T-cell (primary cell): ENCODE results near the gene TAF6L. TPM values are rescaled to one million over a fixed set of nuclear protein-coding genes. Genes with fewer than 3 reads are reported as not detected.
"Not testable (repeated sequence)": the region's sequence is repeated elsewhere in the genome, so short reads cannot be mapped to it uniquely, and the experiment has no call there.

Experiments
- ATAC-seq, 4 experiments: fragments of 200-7000 bp in 3 of 4; fragments of 150-1000 bp in 1 of 4; cut with Tn5 transposase; replicated peaks in 1 of 4; 1 replicate in 3 of 4; 2 replicates in 1 of 4; pipeline ENCODE4 v1.10.0; 2021; ENCODE audit warnings: moderate library complexity in 3 of 4, mild to moderate bottlenecking in 2 of 4, moderate number of reproducible peaks in 1 of 4
- CTCF ChIA-PET, 2 donors: fragments of 300-600 bp; sonication (Branson Sonifier 250); formaldehyde crosslinking; loops; one replicate each; lab custom pipeline; 2022; ENCODE audit warnings: antibody characterized with exemption in 2 of 2; lab: Charles Lee
- POLR2A ChIA-PET, 2 donors: fragments of 300-600 bp; sonication (Branson Sonifier 250); formaldehyde crosslinking; loops; one replicate each; lab custom pipeline; 2022; ENCODE audit warnings: antibody characterized with exemption in 2 of 2; lab: Charles Lee
- DNase-seq, 35 experiments: peaks; one replicate each; pipeline versions ENCODE4 v3.0.0 to v3.0.0-alpha.2; 2013 to 2023
- H3K27ac ChIP-seq: one replicate; pipeline ENCODE4 v1.5.1; 2013; ENCODE audit warnings: low read length
- H3K27me3 ChIP-seq, 2 experiments: replicated peaks in 1 of 2; 1 replicate in 1 of 2; 2 replicates in 1 of 2; pipeline versions ENCODE4 v1.6.1 to v1.7.0; 2013; ENCODE audit warnings: low read length in 1 of 2, mixed read lengths in 1 of 2; ENCODE audit not compliant: control insufficient read depth in 2 of 2, insufficient read depth in 2 of 2; ENCODE audit errors: extremely low read depth in 1 of 2
- H3K36me3 ChIP-seq, 2 donors: 1 replicate in 1 of 2; 2 replicates in 1 of 2; pipeline versions ENCODE4 v1.6.1 to v1.7.0; 2013; ENCODE audit warnings: low read length in 1 of 2; ENCODE audit not compliant: control insufficient read depth in 2 of 2, insufficient read depth in 1 of 2; ENCODE audit errors: extremely low read depth in 1 of 2
- H3K4me1 ChIP-seq, 2 experiments: 1 replicate in 1 of 2; 2 replicates in 1 of 2; pipeline versions ENCODE4 v1.6.1 to v1.7.0; 2013; ENCODE audit warnings: low read length in 2 of 2, mixed read lengths in 1 of 2; ENCODE audit not compliant: insufficient read depth in 2 of 2, control insufficient read depth in 1 of 2; ENCODE audit errors: extremely low read depth in 1 of 2
- H3K4me3 ChIP-seq, 2 donors: 1 replicate in 1 of 2; 2 replicates in 1 of 2; pipeline versions ENCODE4 v1.5.1 to v1.7.0; 2013; ENCODE audit warnings: mild to moderate bottlenecking in 2 of 2, low read length in 1 of 2, moderate library complexity in 1 of 2; ENCODE audit not compliant: control insufficient read depth in 1 of 2; ENCODE audit errors: extremely low read depth in 1 of 2
- H3K9me3 ChIP-seq: 2 replicates; pipeline ENCODE4 v1.7.0; 2013
- H3K27ac Mint-ChIP-seq, 2 donors: one replicate each; pipeline ENCODE4 v1.8.0; 2020 to 2021; ENCODE audit warnings: mild to moderate bottlenecking in 2 of 2, mixed read lengths in 2 of 2
- H3K27me3 Mint-ChIP-seq, 2 donors: one replicate each; pipeline ENCODE4 v1.8.0; 2021 to 2022; ENCODE audit warnings: mixed read lengths in 2 of 2
- H3K36me3 Mint-ChIP-seq: one replicate; pipeline ENCODE4 v1.8.0; 2021; ENCODE audit warnings: mixed read lengths
- H3K4me1 Mint-ChIP-seq, 3 donors: one replicate each; pipeline ENCODE4 v1.8.0; 2020 to 2022; ENCODE audit warnings: mixed read lengths in 3 of 3, mild to moderate bottlenecking in 1 of 3
- H3K4me3 Mint-ChIP-seq, 3 donors: one replicate each; pipeline ENCODE4 v1.8.0; 2020 to 2022; ENCODE audit warnings: mild to moderate bottlenecking in 3 of 3, mixed read lengths in 3 of 3, moderate library complexity in 3 of 3
- H3K9me3 Mint-ChIP-seq, 3 donors: one replicate each; pipeline ENCODE4 v1.8.0; 2020 to 2022; ENCODE audit warnings: mixed read lengths in 3 of 3
- WGBS: methylation state at CpG from one replicate; pipeline ENCODE4 v1.1.5; 2013; ENCODE audit warnings: missing lambda C conversion rate; ENCODE audit not compliant: insufficient coverage; 5-methylcytosine and 5-hydroxymethylcytosine counted together
- total RNA-seq, 35 experiments: library from RNA in 6 of 35; stranded (reverse) in 6 of 35; fragments of 120-200 nt in 1 of 35; gene quantifications; one replicate each; pipeline versions ENCODE4 v1.2.1 to v1.2.4 and lab custom pipeline; 2013 to 2026

The TAF6L gene
- total RNA-seq, 5 donors from 2014 or later (not counting 1 experiment from before 2014, with no cell fraction given) = 15.1 to 29.5 (median 29.0) TPM

DNA sequence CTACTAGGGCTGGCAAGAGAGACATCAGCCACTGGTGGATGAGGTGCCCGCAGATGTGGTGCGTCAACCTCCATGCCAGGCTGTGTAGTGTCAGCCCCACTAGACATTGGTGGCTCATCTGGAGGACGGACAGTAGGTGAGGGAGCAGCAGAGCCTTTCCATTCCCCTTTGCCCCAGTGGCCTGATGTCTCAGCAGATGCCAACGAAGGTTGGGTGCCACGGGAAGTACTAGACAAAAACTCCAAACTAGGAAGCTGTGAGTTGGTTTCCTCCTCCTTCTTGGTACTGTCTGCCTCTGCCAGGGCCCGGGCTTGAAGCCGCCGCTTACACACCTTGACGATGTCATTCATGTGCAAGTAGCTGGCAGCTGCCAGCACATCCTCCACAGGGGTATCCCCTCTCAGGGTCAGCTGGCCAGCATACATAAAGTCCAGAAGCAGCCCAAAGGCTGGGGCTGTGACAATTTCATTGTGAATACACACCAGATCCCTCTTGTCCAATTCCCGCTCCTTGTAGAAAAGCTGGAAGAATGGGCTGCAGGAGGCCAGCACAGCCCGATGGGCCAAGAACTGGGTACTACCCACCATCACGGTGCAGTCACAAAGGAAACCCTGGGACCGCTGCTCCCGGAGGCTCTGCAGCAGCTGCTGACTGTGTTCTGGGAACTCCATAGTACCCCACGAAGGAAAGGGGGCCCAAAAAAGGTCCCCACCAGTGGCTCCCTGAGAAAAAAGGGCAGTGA lies 18.0 kb upstream of the TAF6L start:
- POLR2A ChIA-PET = interaction anchor here (0.5 to 2.0 kb wide), 19 partner anchors 9 to 179 kb away, joined by 3 to 20 read pairs (median 6); partner anchors contain the start of genes C11orf98 (in 1 of the 2), CSKMT (in 1 of the 2), EEF1G (in 1 of the 2) and HNRNPUL2 (in 1 of the 2)
- CTCF ChIA-PET = interaction anchor here (0.5 to 2.1 kb wide), 25 partner anchors 9 to 359 kb away, joined by 3 to 32 read pairs (median 4); partner anchors contain the start of genes C11orf98 (in 1 of the 2), CSKMT (in 1 of the 2), HNRNPUL2 (in 1 of the 2) and SLC3A2 (in 1 of the 2)
- H3K27ac ChIP-seq = peak overlapping the region; percentile 62

GRCh38 chr11:62753736-62754603 lies 17.2 kb upstream of the TAF6L start, which contains the start of gene ZBTB3:
Gene ZBTB3, minus strand, starts transcription at chr11:62754160. Its CDS starts 496 bp downstream, at chr11:62753664.
- ATAC-seq = peak; percentile 94 to 95 (median 95)
- CTCF ChIA-PET = interaction anchor here (0.5 to 2.1 kb wide), 32 partner anchors 9 to 364 kb away, joined by 3 to 32 read pairs (median 4); partner anchors contain the start of genes TMEM179B (in 2 of the 2), C11orf98 (in 1 of the 2), CSKMT (in 1 of the 2) and HNRNPUL2 (in 1 of the 2)

More for the DNA sequence above, 18.0 kb upstream of the TAF6L start:
- H3K9me3 ChIP-seq = no peaks in the 10 kb centered on the region
- 65% methylated on average over 7 of the region's 15 CpGs for WGBS
- H3K4me3 ChIP-seq = peak overlapping the region; percentile 81 to 88
- H3K9me3 Mint-ChIP-seq = no peaks in the 10 kb centered on the region
- peaks cover 12% of the 10 kb centered on the region for H3K36me3 Mint-ChIP-seq
- H3K27ac Mint-ChIP-seq = peak overlapping the region; percentile 96 to 99
- peaks cover 9 to 31% of the 10 kb centered on the region in 2 donors for H3K36me3 ChIP-seq
- peak overlapping the region; percentile 83 to 97 (median 91) for H3K4me3 Mint-ChIP-seq
- peaks cover 4 to 37% of the 10 kb centered on the region in 2 experiments for H3K4me1 ChIP-seq
- DNase-seq (peak in 1 of 35 experiments; percentile 6), ATAC-seq (no peak)
- H3K4me1 Mint-ChIP-seq = peaks cover 19 to 33% (median 31%) of the 10 kb centered on the region in 3 donors
- H3K27me3 Mint-ChIP-seq = no peaks in the 10 kb centered on the region
- no peaks in the 10 kb centered on the region for H3K27me3 ChIP-seq

GRCh38 chr11:62755086-62755615 lies 16.0 kb upstream of the TAF6L start:
- Histone ChIP-seq H3K27me3 (no peaks in the 10 kb centered on the region), H3K9me3 (no peaks in the 10 kb centered on the region), H3K4me1 (peaks cover 4 to 34% of the 10 kb centered on the region in 2 experiments), H3K4me3 (no peak overlapping the region), H3K27ac (no peak overlapping the region), H3K36me3 (peaks cover 9 to 21% of the 10 kb centered on the region in 2 donors)
- H3K9me3 Mint-ChIP-seq = no peaks in the 10 kb centered on the region
- peaks cover 4% of the 10 kb centered on the region for H3K36me3 Mint-ChIP-seq
- 95% methylated on average over 7 of the region's 10 CpGs for WGBS
- peak overlapping the region in 1 of 2 donors; percentile 52 for H3K27ac Mint-ChIP-seq
- ChIA-PET CTCF (interaction anchor here (0.8 to 2.1 kb wide), 2 partner anchors 40 to 100 kb away, joined by 3 to 9 read pairs; no protein-coding TSS in a partner anchor), POLR2A (interaction anchor here (0.6 to 2.0 kb wide), 3 partner anchors 9 to 133 kb away, joined by 3 to 20 read pairs (median 4); no protein-coding TSS in a partner anchor)
- H3K4me3 Mint-ChIP-seq = peak overlapping the region; percentile 65 to 97 (median 83)
- H3K27me3 Mint-ChIP-seq = no peaks in the 10 kb centered on the region
- H3K4me1 Mint-ChIP-seq = peaks cover 11 to 24% (median 22%) of the 10 kb centered on the region in 3 donors
- no peak for ATAC-seq
- DNase-seq = no peak

More at GRCh38 chr11:62753736-62754603, 17.2 kb upstream of the TAF6L start, which contains the start of gene ZBTB3:
- H3K27me3 Mint-ChIP-seq = no peaks in the 10 kb centered on the region
- POLR2A ChIA-PET = interaction anchor here (0.5 to 2.0 kb wide), 24 partner anchors 8 to 180 kb away, joined by 3 to 20 read pairs (median 5); partner anchors contain the start of genes C11orf98 (in 1 of the 2), CSKMT (in 1 of the 2), EEF1G (in 1 of the 2) and HNRNPUL2 (in 1 of the 2)
- H3K36me3 Mint-ChIP-seq = peaks cover 9% of the 10 kb centered on the region
- H3K4me3 Mint-ChIP-seq = peak within 1 kb of the TSS; percentile 83 to 97 (median 91)
- Histone ChIP-seq H3K27me3 (no peaks in the 10 kb centered on the region), H3K9me3 (no peaks in the 10 kb centered on the region), H3K36me3 (peaks cover 9 to 29% of the 10 kb centered on the region in 2 donors), H3K4me3 (peak within 1 kb of the TSS; percentile 81 to 88), H3K4me1 (peaks cover 4 to 37% of the 10 kb centered on the region in 2 experiments), H3K27ac (peak within 1 kb of the TSS; percentile 76)
- WGBS = under 1% methylated on average over 41 of the region's 47 CpGs
- DNase-seq = peak; percentile 92 to 99 (median 96)
- H3K9me3 Mint-ChIP-seq = no peaks in the 10 kb centered on the region
- peaks cover 15 to 30% (median 28%) of the 10 kb centered on the region in 3 donors for H3K4me1 Mint-ChIP-seq
- peak within 1 kb of the TSS; percentile 96 to 99 for H3K27ac Mint-ChIP-seq

GRCh38 chr11:62757846-62758788 lies 13.1 kb upstream of the TAF6L start:
- DNase-seq (no peak), ATAC-seq (no peak)
- POLR2A ChIA-PET = interaction anchor here in 1 of 2 donors (0.7 kb wide), 2 partner anchors 7 to 9 kb away, joined by 4 to 5 read pairs; no protein-coding TSS in a partner anchor
- Histone ChIP-seq H3K4me1 (peaks cover 11 to 32% of the 10 kb centered on the region in 2 experiments), H3K27ac (no peak overlapping the region), H3K4me3 (no peak overlapping the region), H3K36me3 (peaks cover 0 to 3% of the 10 kb centered on the region in 2 donors), H3K9me3 (no peaks in the 10 kb centered on the region), H3K27me3 (no peaks in the 10 kb centered on the region)
- CTCF ChIA-PET = no interaction called here
- no peaks in the 10 kb centered on the region for H3K27me3 Mint-ChIP-seq
- H3K4me1 Mint-ChIP-seq = peaks cover 25 to 28% (median 26%) of the 10 kb centered on the region in 3 donors
- no peaks in the 10 kb centered on the region for H3K9me3 Mint-ChIP-seq
- WGBS = 100% methylated on average over 2 of the region's 9 CpGs
- H3K27ac Mint-ChIP-seq = no peak overlapping the region
- peaks cover 3% of the 10 kb centered on the region for H3K36me3 Mint-ChIP-seq
- no peak overlapping the region for H3K4me3 Mint-ChIP-seq

DNA sequence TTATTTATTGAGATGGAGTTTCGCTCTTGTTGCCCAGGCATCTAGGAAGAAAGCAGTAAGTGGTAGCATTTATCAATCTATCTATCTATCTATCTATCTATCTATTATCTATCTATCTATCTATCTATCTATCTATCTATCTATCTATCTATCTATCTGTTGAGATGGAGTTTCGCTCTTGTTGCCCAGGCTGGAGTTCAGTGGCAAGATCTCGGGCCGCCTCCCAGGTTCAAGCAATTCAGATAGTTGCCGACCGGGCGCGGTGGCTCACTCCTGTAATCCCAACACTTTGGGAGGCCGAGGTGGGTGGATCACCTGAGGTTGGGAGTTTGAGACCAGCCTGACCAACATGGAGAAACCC lies 10.3 kb upstream of the TAF6L start:
- WGBS = no CpG with 5 or more reads among the region's 9 CpGs
- H3K27me3 Mint-ChIP-seq, H3K36me3 ChIP-seq, H3K27me3 ChIP-seq, H3K9me3 ChIP-seq, H3K9me3 Mint-ChIP-seq, H3K36me3 Mint-ChIP-seq, DNase-seq, ATAC-seq: not testable (repeated sequence)
- Histone ChIP-seq H3K27ac (peak overlapping the region; percentile 16), H3K4me1 (peaks cover 7 to 29% of the 10 kb centered on the region in 2 experiments), H3K4me3 (peak overlapping the region in 1 of 2 donors; percentile 80)
- ChIA-PET CTCF (interaction anchor here (0.6 to 1.1 kb wide), 5 partner anchors 10 to 261 kb away, joined by 3 read pairs; partner anchors contain the start of gene TAF6L (in 1 of the 2)), POLR2A (interaction anchor here (0.5 to 0.6 kb wide), 3 partner anchors 24 to 96 kb away, joined by 3 to 7 read pairs (median 4); partner anchors contain the start of genes C11orf98 (in 1 of the 2) and CSKMT (in 1 of the 2))
- H3K27ac Mint-ChIP-seq = peak overlapping the region; percentile 67 to 98
- peaks cover 22 to 26% (median 25%) of the 10 kb centered on the region in 3 donors for H3K4me1 Mint-ChIP-seq
- peak overlapping the region; percentile 92 to 98 (median 96) for H3K4me3 Mint-ChIP-seq
